ENCODE results near the gene CHSY3. TPM values are rescaled to one million over a fixed set of nuclear protein-coding genes. Genes with fewer than 3 reads are reported as not detected.

CHSY3 gene
- total RNA-seq, 2 donors from 2014 or later = 1.2 to 2.0 TPM

DNA sequence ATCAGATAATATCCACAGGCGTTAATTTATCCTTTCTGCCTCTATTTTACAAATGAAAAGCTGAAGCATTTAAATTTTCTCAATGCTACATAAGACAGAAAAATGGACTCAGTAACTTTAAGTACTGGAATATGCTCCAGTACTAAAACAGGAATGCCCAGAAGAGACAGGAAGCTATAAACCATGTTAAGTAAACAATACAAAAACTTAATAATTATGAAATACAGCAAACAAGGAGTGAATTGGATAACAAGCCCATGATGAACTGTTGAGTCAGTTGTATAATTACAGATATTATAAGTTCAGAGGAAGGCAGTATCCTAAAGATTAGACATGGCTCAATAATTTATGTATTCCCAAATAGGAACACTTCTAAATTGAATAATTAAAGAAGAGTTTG lies 148.5 kb downstream of the CHSY3 start:
- Mint-ChIP-seq H3K27me3 (ENCODE audit: insufficient read depth) (no peaks in the 10 kb centered on the region), H3K9me3 (no peaks in the 10 kb centered on the region), H3K27ac (no peak overlapping the region), H3K4me1 (peaks cover 4% of the 10 kb centered on the region), H3K4me3 (no peak overlapping the region), H3K36me3 (ENCODE audit: low read depth) (no peaks in the 10 kb centered on the region)
- H3K36me3 ChIP-seq (ENCODE audit: control insufficient read depth, insufficient read depth, low read length) = no peaks in the 10 kb centered on the region
- H3K4me3 ChIP-seq (ENCODE audit: low read length) = no peak overlapping the region
- no peaks in the 10 kb centered on the region for H3K4me1 ChIP-seq (ENCODE audit: control insufficient read depth, insufficient read depth, low read length)
- DNase-seq = no peak
- H3K27me3 ChIP-seq (ENCODE audit: control insufficient read depth, insufficient read depth, low read length, poor library complexity, severe bottlenecking) = no peaks in the 10 kb centered on the region
- TF ChIP-seq, protein P1, sequence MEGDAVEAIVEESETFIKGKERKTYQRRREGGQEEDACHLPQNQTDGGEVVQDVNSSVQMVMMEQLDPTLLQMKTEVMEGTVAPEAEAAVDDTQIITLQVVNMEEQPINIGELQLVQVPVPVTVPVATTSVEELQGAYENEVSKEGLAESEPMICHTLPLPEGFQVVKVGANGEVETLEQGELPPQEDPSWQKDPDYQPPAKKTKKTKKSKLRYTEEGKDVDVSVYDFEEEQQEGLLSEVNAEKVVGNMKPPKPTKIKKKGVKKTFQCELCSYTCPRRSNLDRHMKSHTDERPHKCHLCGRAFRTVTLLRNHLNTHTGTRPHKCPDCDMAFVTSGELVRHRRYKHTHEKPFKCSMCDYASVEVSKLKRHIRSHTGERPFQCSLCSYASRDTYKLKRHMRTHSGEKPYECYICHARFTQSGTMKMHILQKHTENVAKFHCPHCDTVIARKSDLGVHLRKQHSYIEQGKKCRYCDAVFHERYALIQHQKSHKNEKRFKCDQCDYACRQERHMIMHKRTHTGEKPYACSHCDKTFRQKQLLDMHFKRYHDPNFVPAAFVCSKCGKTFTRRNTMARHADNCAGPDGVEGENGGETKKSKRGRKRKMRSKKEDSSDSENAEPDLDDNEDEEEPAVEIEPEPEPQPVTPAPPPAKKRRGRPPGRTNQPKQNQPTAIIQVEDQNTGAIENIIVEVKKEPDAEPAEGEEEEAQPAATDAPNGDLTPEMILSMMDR (conservative IDR thresholded peaks at IDR 0.05) = no peak
- WGBS, 2 experiments (ENCODE audit: insufficient coverage in 1 of 2, insufficient read length in 1 of 2) = 100% methylated on average over 1 of the region's 1 CpG; no CpG with 5 or more reads in 1 of the 2 experiments
- no peak overlapping the region for H3K9ac ChIP-seq (ENCODE audit: extremely low read depth, low read length, poor library complexity, severe bottlenecking)
- no peak overlapping the region for H3K27ac ChIP-seq (ENCODE audit: low read depth, low read length)
- no peaks in the 10 kb centered on the region for H3K9me3 ChIP-seq (ENCODE audit: control insufficient read depth, low read length)

DNA sequence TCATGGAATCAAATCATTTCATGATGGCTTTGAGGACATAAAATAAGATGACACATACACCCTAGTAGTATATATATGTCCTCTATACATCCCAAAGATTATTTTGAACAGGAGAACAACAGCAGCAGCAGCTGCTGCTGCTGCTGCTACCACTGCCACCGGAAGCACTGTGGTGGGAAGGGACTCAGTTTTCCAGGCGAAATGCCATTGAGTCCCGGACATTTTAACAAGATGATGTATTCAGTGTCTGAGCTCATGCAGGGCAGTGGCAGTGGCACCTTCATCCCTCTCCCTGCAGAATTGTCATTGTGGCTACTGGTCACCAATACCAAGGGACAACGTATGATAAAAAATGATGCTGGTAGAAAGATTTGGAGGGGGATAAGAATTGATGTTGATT lies 151.3 kb downstream of the CHSY3 start:
- Mint-ChIP-seq H3K36me3 (ENCODE audit: low read depth) (no peaks in the 10 kb centered on the region), H3K4me3 (no peak overlapping the region), H3K4me1 (peaks cover 5% of the 10 kb centered on the region), H3K27ac (no peak overlapping the region), H3K27me3 (ENCODE audit: insufficient read depth) (no peaks in the 10 kb centered on the region), H3K9me3 (no peaks in the 10 kb centered on the region)
- no peaks in the 10 kb centered on the region for H3K9me3 ChIP-seq (ENCODE audit: control insufficient read depth, low read length)
- no peak overlapping the region for H3K9ac ChIP-seq (ENCODE audit: extremely low read depth, low read length, poor library complexity, severe bottlenecking)
- WGBS, 2 experiments (ENCODE audit: insufficient coverage in 1 of 2, insufficient read length in 1 of 2) = 90 to 96% methylated on average over 3 to 4 of the region's 4 CpGs
- no peaks in the 10 kb centered on the region for H3K36me3 ChIP-seq (ENCODE audit: control insufficient read depth, insufficient read depth, low read length)
- H3K27me3 ChIP-seq (ENCODE audit: control insufficient read depth, insufficient read depth, low read length, poor library complexity, severe bottlenecking) = no peaks in the 10 kb centered on the region
- no peaks in the 10 kb centered on the region for H3K4me1 ChIP-seq (ENCODE audit: control insufficient read depth, insufficient read depth, low read length)
- H3K27ac ChIP-seq (ENCODE audit: low read depth, low read length) = no peak overlapping the region
- TF ChIP-seq, protein P1 (conservative IDR thresholded peaks at IDR 0.05) = no peak
- DNase-seq = no peak
- no peak overlapping the region for H3K4me3 ChIP-seq (ENCODE audit: low read length)

DNA sequence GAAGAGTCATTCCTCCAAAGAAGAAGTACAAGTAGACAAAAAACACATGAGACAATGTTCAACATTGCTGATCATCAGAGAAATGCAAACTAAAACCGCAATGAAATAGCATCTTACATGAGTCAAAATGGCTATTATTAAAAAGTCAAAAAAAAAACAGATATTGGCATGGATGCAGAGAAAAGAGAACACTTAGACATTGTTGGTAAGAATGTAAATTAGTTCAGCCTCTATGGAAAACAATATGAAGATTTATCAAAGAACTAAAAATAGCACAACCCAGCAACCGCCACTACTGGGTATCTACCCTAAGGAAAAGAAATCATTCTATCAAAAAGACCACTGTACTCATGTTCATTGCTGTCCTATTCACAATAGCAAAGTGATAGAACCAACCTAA lies 157.5 kb downstream of the CHSY3 start:
- DNase-seq = no peak
- no peaks in the 10 kb centered on the region for H3K27me3 Mint-ChIP-seq (ENCODE audit: insufficient read depth)
- WGBS, 2 experiments (ENCODE audit: insufficient coverage in 1 of 2, insufficient read length in 1 of 2) = 85% methylated on average over 2 of the region's 2 CpGs; no CpG with 5 or more reads in 1 of the 2 experiments
- TF ChIP-seq, protein P1 (conservative IDR thresholded peaks at IDR 0.05) = no peak
- no peak overlapping the region for H3K9ac ChIP-seq (ENCODE audit: extremely low read depth, low read length, poor library complexity, severe bottlenecking)
- H3K36me3 ChIP-seq (ENCODE audit: control insufficient read depth, insufficient read depth, low read length) = no peaks in the 10 kb centered on the region
- H3K4me3 Mint-ChIP-seq = no peak overlapping the region
- H3K27me3 ChIP-seq (ENCODE audit: control insufficient read depth, insufficient read depth, low read length, poor library complexity, severe bottlenecking) = no peaks in the 10 kb centered on the region
- no peaks in the 10 kb centered on the region for H3K4me1 ChIP-seq (ENCODE audit: control insufficient read depth, insufficient read depth, low read length)
- H3K9me3 Mint-ChIP-seq = no peaks in the 10 kb centered on the region
- no peak overlapping the region for H3K27ac Mint-ChIP-seq
- H3K27ac ChIP-seq (ENCODE audit: low read depth, low read length) = no peak overlapping the region
- no peaks in the 10 kb centered on the region for H3K9me3 ChIP-seq (ENCODE audit: control insufficient read depth, low read length)
- H3K36me3 Mint-ChIP-seq (ENCODE audit: low read depth) = no peaks in the 10 kb centered on the region
- H3K4me3 ChIP-seq (ENCODE audit: low read length) = no peak overlapping the region
- peaks cover 5% of the 10 kb centered on the region for H3K4me1 Mint-ChIP-seq

Data from endodermal cell (in vitro differentiated cells).